ENCODE data around the gene ENTPD1. TPM values are rescaled to one million over a fixed set of nuclear protein-coding genes. Genes with fewer than 3 reads are reported as not detected.

The ENTPD1 gene
- total and polyA plus RNA-seq, 9 of the 15 experiments (the other 6 are each of a cell fraction or from before 2014, with no cell fraction given), result 0.07 to 1.5 (median 0.37) TPM

GRCh38 chr10:95815701-95816240 is 59.8 kb downstream of the ENTPD1 start (continued):
- TF ChIP-seq ZNF740 (CRISPR knock-in tag; IDR thresholded peaks at IDR 0.05) (no peak), ZNF740 (tag; IDR thresholded peaks at IDR 0.05) (no peak), RHOXF2B (CRISPR knock-in tag; conservative IDR thresholded peaks at IDR 0.05) (no peak), SIN3A (IDR thresholded peaks at IDR 0.05; ENCODE audit: borderline replicate concordance in 2 of 2, control insufficient read depth in 1 of 2, low read depth in 2 of 2, low read length in 2 of 2) (no peak), MAZ (CRISPR knock-in tag; conservative IDR thresholded peaks at IDR 0.05 in 1 of 2, IDR thresholded peaks at IDR 0.05 in 1 of 2) (no peak), CBX5 (IDR thresholded peaks at IDR 0.05; ENCODE audit: borderline replicate concordance, low read depth) (no peak), MXD1 (CRISPR knock-in tag; IDR thresholded peaks at IDR 0.05; ENCODE audit: borderline replicate concordance, poor library complexity, severe bottlenecking) (no peak), BMI1 (IDR thresholded peaks at IDR 0.05; ENCODE audit: low read length) (no peak), MTF1 (CRISPR knock-in tag; IDR thresholded peaks at IDR 0.05; ENCODE audit: borderline replicate concordance) (no peak), ELF1 (tag; IDR thresholded peaks at IDR 0.05) (no peak)

Measured in K562 (cell line).